Middle frontal gyrus (tissue), 1 donor: Measurements from ENCODE around the gene SYT14.
"Not testable (repeated sequence)": the region's sequence is repeated elsewhere in the genome, so short reads cannot be mapped to it uniquely, and the experiment has no call there.

Experiments used
- DNase-seq: peaks from one replicate; pipeline ENCODE4 v3.0.0-alpha.2; 2015; ENCODE audit warnings: low spot score; ENCODE audit errors: extremely low spot score

Gene SYT14

DNA sequence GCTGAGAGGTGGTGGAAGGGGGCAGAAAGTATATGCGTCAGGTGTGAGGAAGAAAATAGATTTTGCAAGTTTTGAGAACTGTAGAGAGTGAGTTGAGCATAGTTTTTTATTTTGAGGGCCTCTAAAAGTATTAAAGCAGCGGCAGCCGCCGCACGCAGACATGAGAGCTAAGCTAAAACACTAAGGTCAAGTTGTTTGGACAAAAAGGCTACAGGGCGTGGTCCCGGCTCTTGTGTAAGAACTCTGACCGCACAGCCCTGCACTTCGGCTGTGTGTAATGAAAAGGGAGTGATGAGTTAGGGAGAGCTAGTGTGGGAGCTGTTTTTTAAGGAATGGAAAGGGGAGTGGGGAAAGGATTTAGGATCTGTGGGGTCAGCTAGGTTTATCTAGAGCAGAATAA lies 174.9 kb downstream of the SYT14 start:
- DNase-seq = not testable (repeated sequence)

DNA sequence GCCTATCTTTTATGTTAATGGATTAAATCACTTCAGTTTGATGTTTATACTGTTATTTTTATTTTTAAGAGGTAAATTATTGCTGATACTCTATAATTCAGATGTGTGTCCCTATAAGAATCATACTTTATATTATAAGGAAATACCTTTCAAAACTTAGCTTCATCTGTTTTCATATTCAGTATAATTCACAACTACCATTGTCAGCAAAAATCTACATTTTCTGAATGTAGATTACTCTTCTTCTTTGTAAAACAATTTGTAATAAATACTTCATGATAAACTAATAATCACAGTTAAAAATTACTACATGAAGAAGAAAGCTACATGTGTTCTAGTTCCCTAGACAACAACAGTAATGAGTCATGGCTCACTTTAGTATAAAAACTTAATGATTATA lies 179.2 kb downstream of the SYT14 start:
- DNase-seq = no peak

- no peak for DNase-seq
Observed at GRCh38 chr1:210117681-210118170, 179.7 kb downstream of the SYT14 start.

GRCh38 chr1:210123383-210123782 lies 185.4 kb downstream of the SYT14 start:
- no peak for DNase-seq

GRCh38 chr1:210123924-210124589 lies 186.0 kb downstream of the SYT14 start:
- no peak for DNase-seq

DNA sequence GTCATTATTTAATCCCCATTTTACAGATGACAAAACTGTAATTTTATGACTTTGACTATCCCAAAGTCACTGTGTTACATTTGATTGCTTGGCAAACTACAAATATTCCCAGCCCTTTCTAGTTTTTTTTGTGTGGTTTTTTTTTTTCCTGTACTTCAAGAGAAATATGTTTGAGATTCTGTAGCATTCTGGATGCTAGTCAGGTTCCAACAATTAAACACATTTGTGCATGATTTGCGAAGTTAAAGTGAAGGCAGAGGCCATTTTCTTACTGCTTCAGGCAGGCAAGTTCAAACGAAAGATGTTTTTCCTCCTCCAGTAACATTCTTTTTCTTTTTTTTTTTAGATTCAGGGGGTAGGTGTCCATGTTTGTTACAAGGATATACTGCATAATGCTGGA lies 186.7 kb downstream of the SYT14 start:
- no peak for DNase-seq

DNA sequence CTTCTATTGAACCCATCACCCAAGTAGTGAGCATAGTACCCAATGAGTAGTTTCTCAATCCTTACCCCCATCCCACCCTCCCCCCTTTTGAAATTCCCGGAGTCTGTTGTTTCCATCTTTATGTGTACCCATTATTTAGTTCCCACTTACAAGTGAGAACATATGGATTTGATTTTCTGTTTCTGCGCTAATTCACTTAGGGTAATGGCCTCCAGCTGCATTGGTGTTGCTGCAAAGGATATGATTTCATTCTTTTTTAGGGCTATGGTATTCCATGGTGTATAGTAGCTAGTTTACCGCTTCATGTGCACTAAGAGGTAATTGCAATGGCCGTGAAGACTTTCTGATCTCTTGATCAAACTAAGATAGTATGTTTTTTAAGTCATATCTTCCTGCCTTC lies 187.1 kb downstream of the SYT14 start:
- no peak for DNase-seq

- DNase-seq = no peak
Observed at GRCh38 chr1:210129092-210129491, 191.1 kb downstream of the SYT14 start.

DNA sequence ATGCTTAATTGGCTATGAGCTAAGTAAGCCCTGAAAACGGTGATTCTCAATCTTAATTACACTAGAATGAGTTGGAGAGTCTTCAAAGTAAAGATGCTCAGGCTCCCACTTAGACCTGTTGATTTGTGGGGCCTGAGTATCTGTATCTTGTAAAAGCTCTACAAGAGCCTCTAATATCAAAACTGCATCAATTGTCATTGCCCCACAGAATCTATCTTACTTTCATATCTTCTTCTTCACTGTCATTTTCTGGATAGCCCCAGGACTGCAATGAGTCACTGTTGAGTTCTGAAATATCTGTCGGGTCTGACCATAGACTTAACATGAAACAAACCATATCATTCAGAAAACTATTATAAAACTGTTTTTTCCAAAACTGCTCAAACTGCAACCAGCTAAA lies 191.7 kb downstream of the SYT14 start:
- no peak for DNase-seq

DNA sequence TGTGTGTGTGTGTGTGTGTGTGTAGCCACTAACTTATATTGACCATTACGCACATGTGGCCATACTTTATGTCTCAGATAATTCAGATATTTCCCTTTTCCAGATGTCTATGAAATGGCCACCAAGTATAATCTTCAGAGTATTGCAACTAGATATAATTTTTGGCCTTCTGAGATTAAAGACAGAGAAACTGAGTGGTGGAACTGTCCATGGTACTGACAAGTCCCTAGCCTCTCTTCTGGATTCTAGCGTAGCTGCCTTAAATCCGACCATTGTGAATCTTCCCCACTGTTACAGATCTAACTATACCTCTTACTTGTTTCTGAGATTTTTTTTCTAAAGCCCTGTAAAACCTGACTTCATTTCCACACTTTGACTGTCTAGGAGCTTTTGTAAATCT lies 194.6 kb downstream of the SYT14 start:
- DNase-seq = no peak

- DNase-seq = peak; percentile 61
Observed at GRCh38 chr1:210143465-210144062, 205.5 kb downstream of the SYT14 start.

DNA sequence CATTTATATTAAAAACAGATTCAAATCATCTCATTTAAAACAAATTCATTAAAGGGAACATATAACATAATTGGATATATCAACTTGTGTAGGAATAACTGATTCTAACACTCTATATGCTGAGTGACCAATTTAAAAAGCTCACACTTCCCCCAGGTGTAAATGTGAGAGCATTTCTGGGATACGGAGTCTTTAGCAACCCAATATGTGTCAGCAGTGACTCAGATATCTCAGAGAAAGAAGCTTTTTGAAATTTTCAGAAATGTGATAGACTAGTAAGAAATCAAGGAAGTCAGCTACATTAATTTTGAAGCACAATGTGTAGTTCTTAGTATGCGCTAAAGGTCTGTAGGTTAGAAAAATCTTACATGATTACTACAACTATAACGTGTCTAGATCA lies 206.7 kb downstream of the SYT14 start:
- no peak for DNase-seq

DNA sequence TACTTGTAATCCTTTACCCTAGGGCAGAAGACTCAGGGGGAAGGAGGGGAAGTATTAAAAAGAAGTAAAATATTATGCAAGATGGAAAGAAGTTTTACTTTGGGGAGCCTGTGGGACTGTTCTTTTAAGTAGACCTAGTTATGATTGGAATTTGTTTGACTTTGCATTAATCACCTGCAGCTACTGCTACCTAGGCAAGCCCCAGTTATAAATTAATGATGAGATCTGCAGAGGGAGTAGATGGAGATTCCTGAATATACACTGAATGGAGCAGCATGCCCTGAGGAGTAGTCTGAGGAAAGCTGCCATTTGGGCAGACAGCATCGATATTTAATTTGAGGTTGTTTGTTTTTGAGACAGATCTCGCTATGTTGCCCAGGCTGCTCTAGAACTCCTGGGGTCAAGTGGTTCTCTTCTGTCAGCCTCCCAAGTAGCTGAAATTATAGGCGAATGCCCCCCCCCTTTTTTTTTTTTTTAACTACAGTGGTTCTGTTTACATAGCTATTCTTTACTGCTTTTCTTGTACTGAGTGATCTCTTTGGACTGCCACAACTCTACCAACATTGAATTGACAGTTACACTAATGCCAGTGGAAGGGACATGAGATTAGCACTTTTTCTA lies 213.1 kb downstream of the SYT14 start:
- no peak for DNase-seq

DNA sequence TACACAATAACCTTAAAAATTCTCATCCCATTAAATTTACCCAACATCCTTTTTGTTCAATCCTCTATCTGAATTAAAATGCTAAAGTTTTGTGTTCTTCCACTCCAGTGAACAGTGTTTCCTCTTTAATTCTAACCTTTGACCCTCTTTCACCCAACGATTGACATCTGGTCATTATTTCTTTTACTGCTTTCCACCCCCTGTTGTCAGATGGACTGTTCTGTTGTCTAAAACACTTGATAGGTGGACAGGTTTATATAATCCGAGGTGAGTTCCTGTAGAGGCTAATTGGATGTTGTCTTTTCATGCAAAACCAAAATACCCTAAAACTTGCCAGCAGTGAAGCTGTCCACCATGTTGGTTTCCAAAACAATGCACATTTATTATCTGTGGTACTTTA lies 221.2 kb downstream of the SYT14 start:
- DNase-seq = no peak

DNA sequence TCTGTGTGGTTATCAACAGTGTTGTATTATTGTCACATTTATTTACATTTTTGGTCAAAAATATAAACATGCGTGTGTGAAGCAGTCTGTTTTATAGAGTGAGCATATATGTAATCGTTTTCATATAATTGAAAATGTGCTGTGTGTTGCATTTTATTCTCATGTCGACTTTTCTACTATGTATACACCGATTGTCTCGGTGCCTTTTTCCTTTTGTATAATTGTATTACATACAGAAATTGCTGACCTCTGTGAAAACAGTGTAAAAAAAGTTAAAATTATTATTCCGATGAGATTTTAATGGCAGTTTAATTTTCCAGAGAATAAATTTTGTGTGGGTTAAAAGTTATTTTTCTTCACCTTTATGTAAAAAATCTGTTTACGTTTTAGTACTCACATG lies 232.2 kb downstream of the SYT14 start:
- no peak for DNase-seq

DNA sequence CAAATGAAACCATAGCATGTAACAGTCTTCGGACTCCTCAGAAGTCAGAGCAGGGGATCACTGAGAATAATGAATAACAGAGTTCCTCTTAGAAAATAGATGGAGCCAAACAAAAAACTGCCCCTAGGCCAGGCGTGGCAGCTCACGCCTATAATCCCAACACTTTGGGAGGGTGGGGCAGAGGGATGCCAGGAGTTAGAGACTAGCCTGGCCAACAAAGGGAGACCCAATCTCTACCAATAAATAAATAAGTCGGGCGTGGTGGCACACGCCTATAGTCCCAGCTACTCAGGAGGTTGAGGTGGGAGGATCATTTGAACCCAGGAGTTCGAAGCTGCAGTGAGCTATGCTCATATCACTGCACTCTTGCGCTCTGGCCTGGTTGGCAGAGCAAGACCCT lies 236.1 kb downstream of the SYT14 start:
- DNase-seq = no peak

DNA sequence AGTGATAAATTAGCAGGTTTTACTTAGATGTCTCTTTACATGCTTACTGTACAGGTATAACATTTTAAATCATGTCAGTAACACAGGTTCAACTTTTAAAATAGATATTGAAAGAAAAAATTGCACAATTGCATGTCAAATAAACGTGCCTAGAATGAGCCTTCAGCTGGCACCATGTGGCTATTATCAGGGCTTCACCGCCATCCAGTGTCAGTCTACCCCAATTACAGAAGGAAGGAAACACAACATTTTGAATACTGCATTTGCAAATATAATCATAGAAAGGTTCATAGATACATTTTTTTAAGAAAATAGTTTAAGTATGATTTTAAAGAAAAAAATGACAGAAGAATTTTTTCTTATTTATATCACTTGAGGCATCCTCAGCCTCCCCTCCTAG lies 247.0 kb downstream of the SYT14 start:
- no peak for DNase-seq

DNA sequence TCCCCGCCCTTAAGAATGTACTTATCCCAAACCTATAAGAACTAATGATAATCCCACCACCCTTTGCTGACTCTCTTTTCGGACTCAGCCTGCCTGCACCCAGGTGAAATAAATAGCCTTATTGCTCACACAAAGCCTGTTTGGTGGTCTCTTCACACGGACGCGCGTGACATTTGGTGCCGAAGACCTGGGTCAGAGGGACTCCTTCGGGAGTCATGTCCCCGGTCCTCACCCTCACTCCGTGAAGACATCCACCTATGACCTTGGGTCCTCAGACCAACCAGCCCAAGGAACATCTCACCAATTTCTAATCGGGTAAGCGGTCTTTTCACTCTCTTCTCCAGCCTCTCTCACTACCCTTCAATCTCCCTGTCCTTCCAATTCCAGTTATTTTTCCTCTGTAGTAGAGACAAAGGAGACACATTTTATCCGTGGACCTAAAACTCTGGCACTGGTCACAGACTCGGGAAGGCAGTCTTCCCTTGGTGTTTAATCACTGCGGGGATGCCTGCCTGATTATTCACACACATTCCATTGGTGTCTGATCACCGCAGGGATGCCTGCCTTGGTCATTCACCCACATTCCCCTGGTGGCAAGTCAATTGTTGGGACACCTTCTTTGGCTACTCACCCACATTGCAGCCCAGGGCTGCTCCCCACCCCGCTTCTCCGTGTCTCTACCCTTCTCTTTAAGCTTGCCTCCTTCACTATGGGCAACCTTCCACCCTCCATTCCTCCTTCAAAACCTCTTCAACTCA lies 250.0 kb downstream of the SYT14 start:
- not testable (repeated sequence) for DNase-seq

GRCh38 chr1:210189426-210189825 lies 251.4 kb downstream of the SYT14 start:
- no peak for DNase-seq

DNA sequence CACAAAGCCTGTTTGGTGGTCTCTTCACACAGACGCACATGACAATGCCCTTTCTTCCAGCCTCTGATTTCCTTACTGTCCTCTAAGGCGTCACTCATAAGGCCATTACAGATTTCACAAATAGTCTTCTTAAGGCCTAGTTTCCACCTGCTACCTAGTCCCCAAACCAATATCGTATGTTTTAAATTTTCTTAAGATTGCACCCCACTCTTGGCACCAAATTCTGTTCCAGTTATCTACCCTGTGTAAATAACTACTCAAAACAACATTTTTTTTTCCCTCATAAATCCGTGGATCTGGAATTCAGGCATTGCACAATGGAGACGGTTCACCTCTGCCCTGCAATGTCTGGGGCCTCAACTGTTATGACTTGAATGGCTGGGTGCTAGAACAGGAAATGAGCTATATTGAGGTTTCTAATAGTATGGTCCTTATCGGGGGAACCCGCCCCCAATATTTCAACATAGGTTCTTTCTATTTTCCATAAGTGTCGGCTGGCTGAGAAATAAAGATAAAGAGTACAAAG lies 257.7 kb downstream of the SYT14 start:
- no peak for DNase-seq

- not testable (repeated sequence) for DNase-seq
Observed at GRCh38 chr1:210196266-210196665, 258.2 kb downstream of the SYT14 start.

- no peak for DNase-seq
Observed at GRCh38 chr1:210198840-210199239, 260.8 kb downstream of the SYT14 start.
